Glomerular visceral epithelial cell (primary cell): ENCODE measurements around the gene ERCC2.

Source experiments
- DNase-seq: peaks from one replicate; pipeline ENCODE4 v3.0.0-alpha.2; 2016; ENCODE audit errors: extremely low spot score

Gene ERCC2

GRCh38 chr19:45303269-45304060 is 66.9 kb downstream of the ERCC2 start:
- no peak for DNase-seq

GRCh38 chr19:45302416-45302815 is 68.0 kb downstream of the ERCC2 start:
- no peak for DNase-seq
